Stimulated activated CD8-positive, alpha-beta memory T cell treated with anti-CD3 and anti-CD28 coated beads, Interleukin-15, amount 100 ng/mL, for 1 hour (primary cell): ENCODE measurements around the gene IL1RAPL2.
"Not testable (repeated sequence)": the region's sequence is repeated elsewhere in the genome, so short reads cannot be mapped to it uniquely, and the experiment has no call there.

ENCODE experiments used
- DNase-seq: peaks from one replicate; pipeline ENCODE4 v3.0.0-alpha.2; 2020; ENCODE audit warnings: low read depth

IL1RAPL2 gene

GRCh38 chrX:104854790-104855340 lies 288.9 kb downstream of the IL1RAPL2 start:
- no peak for DNase-seq

DNA sequence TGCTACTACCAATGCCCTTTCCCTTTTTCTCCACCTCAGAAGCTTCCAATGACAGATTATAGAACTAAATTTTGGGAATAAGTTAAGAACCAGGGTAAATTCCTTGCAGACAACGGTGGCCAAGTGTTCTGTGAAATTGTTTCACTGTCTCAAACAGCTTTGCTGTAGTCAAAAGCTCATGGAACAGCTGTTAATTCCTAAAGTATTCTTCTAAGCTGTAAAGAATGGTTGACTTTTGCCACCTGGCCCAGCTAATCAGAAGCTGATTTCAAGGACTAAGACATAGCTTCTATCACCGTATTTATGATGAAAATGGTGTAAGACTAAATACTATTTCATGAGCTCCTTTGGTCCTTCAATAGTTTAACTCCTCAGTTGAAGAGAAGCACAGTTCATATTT lies 297.5 kb downstream of the IL1RAPL2 start:
- no peak for DNase-seq

- no peak for DNase-seq
These were observed 298.3 kb downstream of the IL1RAPL2 start for GRCh38 chrX:104864296-104864695.

DNA sequence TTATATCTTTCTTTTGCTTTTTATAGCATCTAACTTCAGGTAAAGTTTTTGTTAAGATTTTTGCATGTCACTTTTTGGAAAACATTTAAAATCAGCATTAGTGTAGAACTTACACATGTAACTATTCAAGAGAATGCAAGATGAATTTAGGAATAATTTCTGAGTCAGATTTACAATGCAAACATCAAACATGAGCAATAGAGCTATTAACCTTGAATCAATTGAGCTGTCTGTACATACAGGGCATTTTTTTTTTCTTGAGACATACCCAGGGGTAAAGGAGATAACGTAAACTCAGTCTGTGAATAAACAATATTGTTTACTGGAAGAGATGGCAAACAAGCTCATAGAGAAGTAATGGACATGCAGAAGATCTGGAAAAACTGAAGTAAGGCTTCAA lies 311.5 kb downstream of the IL1RAPL2 start:
- DNase-seq = no peak

DNA sequence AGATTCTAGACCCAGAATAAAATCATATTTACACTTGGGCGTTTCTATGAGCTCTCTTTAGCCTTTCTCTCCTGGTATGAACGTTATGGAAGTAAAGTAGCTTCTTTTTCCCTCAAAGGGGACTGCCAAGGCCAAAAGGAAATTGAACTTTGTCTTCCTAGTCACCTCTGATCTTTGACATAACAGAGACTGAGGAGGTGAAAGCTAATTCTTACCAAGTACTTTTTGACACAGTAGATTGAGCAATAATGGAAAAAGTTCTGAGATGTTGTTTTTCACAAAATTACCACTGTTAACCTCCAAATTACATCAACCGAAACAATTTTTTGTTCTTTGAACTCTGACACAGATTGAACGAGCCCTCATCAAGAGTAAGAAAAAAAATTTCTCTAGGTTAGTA lies 336.1 kb downstream of the IL1RAPL2 start:
- DNase-seq = no peak

DNA sequence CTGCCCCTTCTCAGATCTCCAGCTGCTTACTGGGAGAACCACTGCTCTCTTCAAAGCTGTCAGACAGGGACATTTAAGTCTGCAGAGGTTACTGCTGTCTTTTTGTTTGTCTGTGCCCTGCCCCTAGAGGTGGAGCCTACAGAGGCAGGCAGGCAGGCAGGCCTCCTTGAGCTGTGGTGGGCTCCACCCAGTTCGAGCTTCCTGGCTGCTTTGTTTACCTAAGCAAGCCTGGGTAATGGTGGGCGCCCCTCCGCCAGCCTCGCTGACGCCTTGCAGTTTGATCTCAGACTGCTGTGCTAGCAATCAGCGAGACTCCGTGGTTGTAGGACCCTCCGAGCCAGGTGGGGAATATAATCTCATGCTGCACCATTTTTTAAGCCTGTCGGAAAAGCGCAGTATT lies 343.7 kb downstream of the IL1RAPL2 start:
- not testable (repeated sequence) for DNase-seq

- no peak for DNase-seq
These were observed 347.3 kb downstream of the IL1RAPL2 start for GRCh38 chrX:104913348-104913747.

DNA sequence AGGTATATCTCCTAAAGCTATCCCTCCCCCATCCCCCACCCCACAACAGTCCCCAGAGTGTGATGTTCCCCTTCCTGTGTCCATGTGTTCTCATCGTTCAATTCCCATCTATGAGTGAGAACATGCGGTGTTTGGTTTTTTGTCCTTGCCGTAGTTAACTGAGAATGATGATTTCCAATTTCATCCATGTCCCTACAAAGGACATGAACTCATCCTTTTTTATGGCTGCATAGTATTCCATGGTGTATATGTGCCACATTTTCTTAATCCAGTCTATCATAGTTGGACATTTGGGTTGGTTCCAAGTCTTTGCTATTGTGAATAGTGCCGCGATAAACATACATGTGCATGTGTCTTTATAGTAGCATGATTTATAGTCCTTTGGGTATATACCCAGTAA lies 348.7 kb downstream of the IL1RAPL2 start:
- not testable (repeated sequence) for DNase-seq

GRCh38 chrX:104918122-104918521 lies 352.1 kb downstream of the IL1RAPL2 start:
- no peak for DNase-seq

- DNase-seq = no peak
These were observed 355.7 kb downstream of the IL1RAPL2 start for GRCh38 chrX:104921584-104922205.

DNA sequence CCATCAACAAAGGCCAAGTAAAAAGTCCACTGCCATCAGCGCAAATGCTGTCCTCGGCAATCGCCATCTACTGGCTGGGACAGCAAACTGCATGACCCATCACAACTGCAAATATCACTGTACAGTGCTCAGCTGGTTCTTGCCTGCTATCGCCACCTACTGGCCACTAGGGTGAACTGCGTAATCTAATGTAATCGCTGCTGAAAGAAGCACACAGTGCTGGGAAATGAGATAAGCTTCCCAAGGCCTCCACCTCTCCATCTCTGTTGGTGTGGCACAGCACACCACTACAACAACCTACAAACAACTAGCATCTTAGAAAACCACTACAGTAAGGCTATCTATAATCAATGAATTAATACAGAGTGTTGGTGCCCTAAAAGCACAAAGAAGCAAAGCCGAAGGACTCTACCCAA lies 356.2 kb downstream of the IL1RAPL2 start:
- peak; percentile 4 for DNase-seq

- no peak for DNase-seq
These were observed 363.3 kb downstream of the IL1RAPL2 start for GRCh38 chrX:104929324-104929723.

DNA sequence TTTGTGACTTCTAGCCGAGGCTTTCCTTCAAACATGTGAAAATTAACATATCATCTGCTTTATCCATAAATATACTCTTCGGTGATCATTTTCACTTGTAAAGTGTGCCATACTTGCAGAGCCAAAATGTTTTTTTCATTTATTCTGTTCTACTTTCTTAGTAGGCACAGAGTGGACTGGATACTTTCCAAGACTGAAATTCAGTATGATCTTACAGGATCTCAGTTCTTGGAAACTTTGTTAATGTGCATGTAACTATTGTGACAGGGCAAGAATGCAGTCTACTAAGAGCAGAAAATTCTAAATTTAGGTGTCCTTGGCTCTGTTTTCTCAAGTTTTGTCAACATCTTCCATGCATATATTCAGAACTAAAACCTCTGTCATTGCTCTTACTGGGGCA lies 369.6 kb downstream of the IL1RAPL2 start:
- no peak for DNase-seq

DNA sequence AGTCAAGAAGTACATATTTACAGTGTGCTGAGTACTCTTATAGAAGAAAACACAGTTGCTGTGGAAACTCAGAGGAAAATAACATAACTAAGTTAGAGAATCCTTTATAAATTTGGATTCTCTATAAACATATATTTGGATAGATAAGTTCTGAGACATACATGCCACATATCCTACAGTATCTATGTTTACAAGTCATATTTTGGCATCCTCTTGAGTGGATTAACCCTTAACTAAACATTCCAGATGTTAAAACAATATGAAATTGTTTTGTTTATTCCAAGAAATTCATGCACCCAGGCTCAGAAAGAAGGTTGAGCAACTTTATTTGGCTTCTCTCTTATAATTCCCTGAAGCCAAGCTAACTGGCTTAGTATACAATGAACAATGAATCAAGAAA lies 387.3 kb downstream of the IL1RAPL2 start:
- no peak for DNase-seq

GRCh38 chrX:104961926-104962325 lies 395.9 kb downstream of the IL1RAPL2 start:
- DNase-seq = no peak

DNA sequence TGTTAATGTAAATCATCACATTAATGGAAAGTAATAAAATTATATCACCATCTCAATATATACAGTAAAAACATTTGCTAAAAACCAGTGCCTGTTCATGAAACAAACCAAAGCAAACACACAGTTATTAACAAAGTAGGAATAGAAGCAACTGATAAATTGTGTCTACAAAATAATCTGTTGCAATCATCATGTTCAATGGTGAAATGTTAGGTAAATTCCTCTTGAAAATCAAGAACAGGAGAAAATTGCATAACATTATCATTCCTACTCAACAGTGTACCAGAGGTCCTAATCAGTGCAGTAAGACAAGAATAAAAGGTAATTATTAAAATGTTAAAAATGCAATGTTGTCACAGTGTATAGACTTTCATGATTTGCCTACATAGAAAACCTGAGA lies 402.2 kb downstream of the IL1RAPL2 start:
- DNase-seq = no peak

GRCh38 chrX:104972737-104973136 lies 406.7 kb downstream of the IL1RAPL2 start:
- DNase-seq = no peak

DNA sequence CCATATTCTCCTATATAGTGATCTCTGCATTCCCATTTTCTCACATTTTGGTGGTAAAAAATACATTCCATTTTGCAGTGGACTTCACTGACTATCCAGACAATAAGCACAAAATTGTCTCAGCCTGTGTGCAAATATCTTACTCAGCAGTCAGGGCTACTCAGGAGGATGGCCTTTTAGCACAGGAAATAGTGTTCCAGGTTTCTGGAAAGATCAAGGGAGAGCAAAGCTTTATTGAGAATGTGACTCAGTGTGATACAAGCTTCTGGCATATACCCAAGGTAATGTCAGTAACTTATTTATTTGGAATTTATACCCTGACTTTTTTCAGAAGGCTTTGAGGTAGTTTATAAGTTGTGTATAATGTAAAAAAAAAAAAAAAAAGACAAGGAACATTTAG lies 421.1 kb downstream of the IL1RAPL2 start:
- no peak for DNase-seq

- DNase-seq = no peak
These were observed 422.0 kb downstream of the IL1RAPL2 start for GRCh38 chrX:104988038-104988437.

- no peak for DNase-seq
These were observed 429.5 kb downstream of the IL1RAPL2 start for GRCh38 chrX:104995546-104995945.

- DNase-seq = no peak
These were observed 440.1 kb downstream of the IL1RAPL2 start for GRCh38 chrX:105006103-105006502.

- no peak for DNase-seq
These were observed 441.0 kb downstream of the IL1RAPL2 start for GRCh38 chrX:105006996-105007395.

GRCh38 chrX:105013719-105014118 lies 447.7 kb downstream of the IL1RAPL2 start:
- no peak for DNase-seq

- DNase-seq = no peak
These were observed 451.6 kb downstream of the IL1RAPL2 start for GRCh38 chrX:105017641-105018040.
